GM12878 (cell line): ENCODE data around the gene TACSTD2. TPM values are rescaled to one million over a fixed set of nuclear protein-coding genes. Genes with fewer than 3 reads are reported as not detected.

Experiments
- BCLAF1 ChIP-seq: fragments of 450-650 bp; IDR thresholded peaks from 2 replicates; pipeline ENCODE4 v1.6.1; 2017; ENCODE audit warnings: antibody characterized with exemption, mild to moderate bottlenecking, moderate library complexity
- EED ChIP-seq: sonication (generic); IDR thresholded peaks from 2 replicates; pipeline ENCODE4 v1.6.1; 2016; ENCODE audit warnings: antibody characterized with exemption, low read depth
- MAX ChIP-seq: IDR thresholded peaks from 2 replicates; pipeline ENCODE4 v1.6.1; 2012; ENCODE audit warnings: low read depth, low read length, improper control_type of control experiment
- NFYA ChIP-seq: IDR thresholded peaks from 2 replicates; pipeline ENCODE4 v1.6.1; 2011; ENCODE audit warnings: low read depth, mild to moderate bottlenecking, low read length, improper control_type of control experiment, borderline replicate concordance
- POLR2A ChIP-seq: IDR thresholded peaks from 2 replicates; pipeline ENCODE4 v1.6.1; 2011; ENCODE audit warnings: low read depth, mild to moderate bottlenecking, low read length
- RAD21 ChIP-seq: IDR thresholded peaks from 2 replicates; pipeline ENCODE4 v1.6.1; 2011; ENCODE audit warnings: mild to moderate bottlenecking, low read depth, low read length, moderate library complexity; ENCODE audit not compliant: insufficient read depth
- RUNX3 ChIP-seq: IDR thresholded peaks from 2 replicates; pipeline ENCODE4 v1.6.1; 2012; ENCODE audit warnings: low read length, inconsistent platforms
- SIN3A ChIP-seq: IDR thresholded peaks from 2 replicates; pipeline ENCODE4 v1.6.1; 2012; ENCODE audit warnings: low read depth, low read length, improper control_type of control experiment
- STAT3 ChIP-seq: IDR thresholded peaks from 2 replicates; pipeline ENCODE4 v1.6.1; 2011; ENCODE audit warnings: low read depth, low read length, improper control_type of control experiment
- ZBTB40 ChIP-seq: fragments of 450-650 bp; IDR thresholded peaks from 2 replicates; pipeline ENCODE4 v1.6.1; 2016; ENCODE audit warnings: mild to moderate bottlenecking, moderate library complexity, borderline replicate concordance
- polyA plus RNA-seq, 11 experiments: library from polyadenylated mRNA; depleted of rRNA in 4 of 11; unstranded in 6 of 11; stranded (reverse) in 5 of 11; fragments of >200 nt; fragmentation: Nextera tagmentation in 4 of 11; fragmentation: Illumina TruSeq in 1 of 11; extraction: Ambion mirVana in 4 of 11; extraction: Trizol in 1 of 11; gene quantifications; 1 replicate in 1 of 11; 2 replicates in 10 of 11; pipeline versions ENCODE4 v1.2.1 to v1.2.3, GENCODE V29; 2011 to 2016; ENCODE audit warnings: inconsistent platforms in 2 of 11, missing spikeins in 2 of 11, low read depth in 1 of 11
- total RNA-seq, 4 experiments: library from RNA; depleted of rRNA in 3 of 4; stranded (reverse); fragments of >200 nt in 3 of 4; fragmentation: Illumina TruSeq in 1 of 4; extraction: Trizol in 1 of 4; gene quantifications; 2 replicates each; pipeline versions ENCODE4 v1.2.1 to v1.2.3, GENCODE V29; 2013 to 2021

The TACSTD2 gene
- total and polyA plus RNA-seq, 10 of the 15 experiments (the other 5 are each of a cell fraction or from before 2014, with no cell fraction given): 0.56 to 9.4 (median 3.7) TPM

GRCh38 chr1:58571616-58572015 lies 5.4 kb downstream of the TACSTD2 start (continued):
- TF ChIP-seq MAX (no peak), RUNX3 (no peak), ZBTB40 (no peak), STAT3 (no peak), SIN3A (no peak), POLR2A (no peak), NFYA (no peak), RAD21 (no peak), BCLAF1 (no peak), EED (no peak)
- TF ChIP-seq, all 136 proteins: peak for 0
